Glutamatergic neuron (in vitro differentiated cells): ENCODE results near the gene RRP15. TPM values are rescaled to one million over a fixed set of nuclear protein-coding genes. Genes with fewer than 3 reads are reported as not detected.

ENCODE experiments used
- DNase-seq: peaks from one replicate; pipeline ENCODE4 v3.0.0; 2022
- H3K27ac Mint-ChIP-seq: one replicate; pipeline ENCODE4 v1.8.0; 2020; ENCODE audit warnings: mild to moderate bottlenecking, mixed read lengths, inconsistent platforms; ENCODE audit not compliant: unreplicated experiment
- H3K27me3 Mint-ChIP-seq: one replicate; pipeline ENCODE4 v1.8.0; 2020; ENCODE audit warnings: mild to moderate bottlenecking, moderate library complexity, mixed read lengths, inconsistent platforms; ENCODE audit not compliant: unreplicated experiment
- H3K36me3 Mint-ChIP-seq: one replicate; pipeline ENCODE4 v1.8.0; 2020; ENCODE audit warnings: mild to moderate bottlenecking, mixed read lengths, inconsistent platforms; ENCODE audit not compliant: unreplicated experiment
- H3K4me1 Mint-ChIP-seq: one replicate; pipeline ENCODE4 v1.8.0; 2020; ENCODE audit warnings: mild to moderate bottlenecking, low read depth, mixed read lengths, inconsistent platforms; ENCODE audit not compliant: unreplicated experiment
- H3K4me3 Mint-ChIP-seq: one replicate; pipeline ENCODE4 v1.8.0; 2020; ENCODE audit warnings: mild to moderate bottlenecking, mixed read lengths, inconsistent platforms; ENCODE audit not compliant: unreplicated experiment
- H3K9me3 Mint-ChIP-seq: one replicate; pipeline ENCODE4 v1.8.0; 2020; ENCODE audit warnings: mild to moderate bottlenecking, moderate library complexity, mixed read lengths, inconsistent platforms; ENCODE audit not compliant: unreplicated experiment
- CTCF ChIP-seq: fragments of 200-600 bp; sonication (generic); IDR thresholded peaks from one replicate; pipeline ENCODE4 v1.5.0; 2021; ENCODE audit not compliant: partially characterized antibody, unreplicated experiment
- total RNA-seq: library from RNA; stranded (reverse); fragmentation: NEBNext Ultra II Directional; extraction: Animal tissue kit (Norgen Biotek cat#: 25700); gene quantifications from one replicate; pipeline ENCODE4 v1.2.1, GENCODE V29; 2021; ENCODE audit not compliant: unreplicated experiment

RRP15 gene
- total RNA-seq, 1 donor from 2014 or later: 18.0 TPM

DNA sequence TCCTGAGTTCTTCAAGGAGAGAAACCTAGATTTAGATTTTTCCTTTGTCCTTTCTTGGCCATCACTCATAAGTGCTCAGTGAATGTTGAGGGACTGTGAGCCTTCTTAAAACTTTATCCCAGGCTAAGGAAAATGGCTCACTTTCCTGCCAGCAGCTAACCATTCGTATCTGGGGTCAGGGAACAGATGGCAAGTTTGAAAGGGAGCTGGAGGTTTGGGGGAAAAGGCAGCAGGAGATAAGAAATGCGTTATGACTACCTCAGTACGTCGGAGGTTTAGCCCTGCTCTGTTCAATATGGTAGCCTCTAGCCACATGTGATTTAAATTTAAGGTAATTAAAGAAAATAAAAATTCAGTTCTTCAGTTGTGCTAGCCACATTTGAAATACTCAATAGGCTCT, 13.3 kb downstream of the RRP15 start:
- Mint-ChIP-seq H3K27me3 (no peaks in the 10 kb centered on the region), H3K4me3 (no peak overlapping the region), H3K9me3 (no peaks in the 10 kb centered on the region), H3K36me3 (no peaks in the 10 kb centered on the region), H3K27ac (peak overlapping the region; percentile 83), H3K4me1 (peaks cover 25% of the 10 kb centered on the region)
- DNase-seq: no peak
- TF ChIP-seq CTCF: no peak

- H3K27me3 Mint-ChIP-seq: no peaks in the 10 kb centered on the region
- H3K4me1 Mint-ChIP-seq: peaks cover 27% of the 10 kb centered on the region
- no peak for TF ChIP-seq CTCF
- no peak for DNase-seq
- H3K27ac Mint-ChIP-seq: peak overlapping the region; percentile 39
- no peaks in the 10 kb centered on the region for H3K36me3 Mint-ChIP-seq
- no peaks in the 10 kb centered on the region for H3K9me3 Mint-ChIP-seq
- peak overlapping the region; percentile 0 for H3K4me3 Mint-ChIP-seq
Measured at GRCh38 chr1:218299416-218299815, 14.3 kb downstream of the RRP15 start.

DNA sequence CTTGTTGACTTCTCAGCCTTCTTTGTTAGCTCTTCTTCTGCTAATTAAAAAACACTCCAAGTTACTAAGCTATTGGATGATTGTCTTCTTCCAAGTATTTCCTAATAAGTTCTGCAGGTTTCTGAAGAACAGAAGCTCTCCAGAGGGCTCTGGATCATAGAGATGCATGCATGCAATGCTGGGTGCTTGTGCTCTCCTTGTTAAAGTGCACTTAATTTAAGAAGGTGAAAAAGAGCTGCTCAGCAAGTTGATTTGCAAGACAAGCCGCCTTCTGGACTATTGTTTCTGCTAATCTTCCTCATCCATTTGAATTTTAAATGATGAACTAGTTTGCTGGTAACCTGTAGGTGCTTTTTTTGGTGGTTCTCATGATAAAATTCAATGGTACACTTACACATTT, 16.1 kb downstream of the RRP15 start:
- Mint-ChIP-seq H3K9me3 (peaks cover 2% of the 10 kb centered on the region), H3K27ac (no peak overlapping the region), H3K4me1 (peaks cover 32% of the 10 kb centered on the region), H3K27me3 (no peaks in the 10 kb centered on the region), H3K4me3 (no peak overlapping the region), H3K36me3 (no peaks in the 10 kb centered on the region)
- DNase-seq: no peak
- no peak for TF ChIP-seq CTCF

GRCh38 chr1:218302155-218302554, 17.1 kb downstream of the RRP15 start:
- H3K4me1 Mint-ChIP-seq: peaks cover 32% of the 10 kb centered on the region
- peaks cover 2% of the 10 kb centered on the region for H3K9me3 Mint-ChIP-seq
- no peaks in the 10 kb centered on the region for H3K27me3 Mint-ChIP-seq
- no peak for DNase-seq
- H3K27ac Mint-ChIP-seq: peak overlapping the region; percentile 24
- no peaks in the 10 kb centered on the region for H3K36me3 Mint-ChIP-seq
- TF ChIP-seq CTCF: no peak
- H3K4me3 Mint-ChIP-seq: no peak overlapping the region

- peaks cover 29% of the 10 kb centered on the region for H3K4me1 Mint-ChIP-seq
- no peak overlapping the region for H3K4me3 Mint-ChIP-seq
- peaks cover 2% of the 10 kb centered on the region for H3K9me3 Mint-ChIP-seq
- no peaks in the 10 kb centered on the region for H3K36me3 Mint-ChIP-seq
- TF ChIP-seq CTCF: no peak
- H3K27me3 Mint-ChIP-seq: no peaks in the 10 kb centered on the region
- no peak overlapping the region for H3K27ac Mint-ChIP-seq
- DNase-seq: no peak
Measured at GRCh38 chr1:218303176-218303879, 18.2 kb downstream of the RRP15 start.
